Erythroblast (primary cell): ENCODE results near the gene FANCE.

Source experiments
- DNase-seq, 2 experiments: peaks; one replicate each; lab custom pipeline; 2025; lab: John Stamatoyannopoulos, UW
- GATA1 ChIP-seq: IDR thresholded peaks from 2 replicates; pipeline ENCODE4 v1.6.1; 2011; ENCODE audit warnings: low read depth, mild to moderate bottlenecking, control low read depth, low read length, moderate library complexity
- POLR2A ChIP-seq: IDR thresholded peaks from 2 replicates; pipeline ENCODE4 v1.6.1; 2011; ENCODE audit warnings: mild to moderate bottlenecking, low read length

Gene FANCE

DNA sequence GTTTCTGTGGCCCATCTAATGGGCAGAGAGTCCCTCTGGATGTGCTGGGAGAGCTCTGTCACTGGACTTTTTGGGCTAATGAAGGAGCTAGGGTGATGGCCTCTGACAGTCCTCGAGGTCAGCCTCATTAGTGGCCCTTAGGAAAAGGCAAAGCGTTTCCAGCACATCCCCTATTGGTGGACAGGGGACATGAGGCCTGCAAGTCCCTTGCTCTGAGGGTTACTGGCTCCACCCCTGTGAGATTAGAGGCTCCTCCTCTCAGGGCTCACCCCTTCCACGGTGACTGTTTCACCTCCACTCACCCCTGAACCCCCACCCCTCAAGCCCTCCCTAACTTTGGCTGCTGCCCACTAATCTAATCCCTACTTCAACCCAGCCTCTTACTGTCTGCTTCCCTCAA, 12.8 kb upstream of the FANCE start:
- peak in 1 of 2 experiments; percentile 16 for DNase-seq
- TF ChIP-seq POLR2A (no peak), GATA1 (no peak)

DNA sequence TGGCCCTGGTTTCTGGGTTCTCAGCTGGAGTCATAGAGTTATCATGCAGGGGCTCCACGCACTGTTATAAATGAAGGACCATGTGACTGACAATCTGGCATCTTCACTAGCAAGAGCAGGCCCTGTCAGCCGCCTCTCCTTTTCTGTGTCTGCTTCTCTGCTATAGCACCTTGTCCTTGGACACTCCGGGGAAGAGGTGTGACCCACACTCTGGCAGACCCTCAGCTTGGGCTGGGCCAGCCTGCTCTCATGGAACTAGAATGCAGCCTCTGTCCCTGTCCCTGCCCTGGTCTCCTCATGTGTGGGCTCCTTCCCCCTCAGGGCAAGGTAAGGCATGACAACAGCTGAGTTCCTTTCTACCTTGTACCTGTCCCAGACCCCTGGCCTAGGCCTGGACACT, 10.9 kb upstream of the FANCE start:
- no peak for TF ChIP-seq GATA1
- TF ChIP-seq POLR2A, result no peak
- DNase-seq, result no peak

DNA sequence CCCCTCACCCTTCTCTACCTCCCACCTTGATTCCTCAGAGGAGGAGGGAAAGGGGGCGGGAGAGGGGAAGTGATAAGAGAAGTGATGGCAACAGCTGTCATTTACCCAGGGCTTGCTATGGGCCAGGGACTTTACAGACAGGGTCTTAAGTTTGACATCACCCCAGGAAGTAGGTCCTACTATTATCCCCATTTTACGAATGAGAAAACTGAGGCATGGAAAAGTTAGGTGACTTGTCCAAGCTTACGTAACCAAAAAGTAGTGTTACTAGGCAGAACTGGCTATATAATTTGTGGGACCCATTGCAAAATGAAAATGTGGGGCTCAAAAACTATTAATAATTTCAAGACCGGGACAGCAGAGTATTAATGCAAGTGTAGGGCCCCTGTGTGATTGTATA, 10.5 kb upstream of the FANCE start:
- no peak for DNase-seq
- no peak for TF ChIP-seq POLR2A
- no peak for TF ChIP-seq GATA1

DNA sequence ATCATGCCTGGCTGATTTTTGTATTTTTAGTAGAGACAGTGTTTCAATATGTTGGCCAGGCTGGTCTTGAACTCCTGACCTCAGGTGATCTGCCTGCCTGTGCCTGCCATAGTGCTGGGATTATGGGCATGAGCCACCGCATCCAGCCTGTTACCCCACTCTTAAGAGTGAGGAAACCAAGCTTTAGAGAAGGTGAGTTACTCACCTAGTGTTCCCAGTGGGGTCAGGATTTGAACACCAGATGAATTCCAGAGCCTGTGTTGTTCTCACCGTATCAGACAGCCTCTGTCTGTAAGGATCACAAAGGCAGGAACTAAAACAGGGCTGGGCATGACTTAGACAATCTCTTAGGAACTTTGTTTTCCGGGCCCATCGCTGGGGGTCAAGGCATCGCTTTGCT, 9.4 kb upstream of the FANCE start:
- no peak for DNase-seq
- TF ChIP-seq POLR2A (no peak), GATA1 (no peak)

DNA sequence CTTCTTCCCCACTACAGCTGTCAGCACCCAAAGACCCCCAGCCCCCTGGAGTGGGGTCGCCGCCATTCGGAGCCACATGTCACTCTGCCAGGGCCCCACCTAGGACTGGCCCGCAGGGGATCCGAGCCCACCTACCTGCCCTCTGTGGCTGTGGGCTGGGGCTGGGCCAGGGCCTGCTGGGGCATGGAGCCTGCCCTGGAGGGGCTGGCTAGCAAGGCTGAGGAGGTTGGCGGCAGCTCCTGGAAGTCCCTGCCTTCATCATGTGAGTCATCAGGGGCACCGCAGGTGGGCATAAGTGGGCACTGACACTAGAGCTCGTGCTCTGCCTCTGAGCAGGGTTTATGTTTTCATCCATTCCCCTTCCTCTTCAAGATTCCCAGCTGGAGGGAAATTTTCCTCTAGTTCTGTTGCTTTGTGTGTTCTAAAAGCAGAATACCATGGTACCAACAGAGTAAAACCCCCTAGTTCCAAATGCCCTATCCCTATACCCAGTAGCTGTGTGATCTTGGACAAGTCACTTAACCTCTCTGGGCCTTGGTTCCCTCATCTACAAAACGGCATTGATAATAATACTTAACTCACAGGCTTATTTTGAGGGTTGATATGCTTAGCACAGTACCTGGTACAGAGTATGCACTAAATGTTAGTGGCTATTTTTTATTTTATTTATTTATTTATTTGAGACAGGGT, 8.7 kb upstream of the FANCE start:
- no peak for DNase-seq
- TF ChIP-seq POLR2A (no peak), GATA1 (no peak)

GRCh38 chr6:35445691-35446090, 6.4 kb upstream of the FANCE start:
- DNase-seq, result no peak
- no peak for TF ChIP-seq POLR2A
- no peak for TF ChIP-seq GATA1

DNA sequence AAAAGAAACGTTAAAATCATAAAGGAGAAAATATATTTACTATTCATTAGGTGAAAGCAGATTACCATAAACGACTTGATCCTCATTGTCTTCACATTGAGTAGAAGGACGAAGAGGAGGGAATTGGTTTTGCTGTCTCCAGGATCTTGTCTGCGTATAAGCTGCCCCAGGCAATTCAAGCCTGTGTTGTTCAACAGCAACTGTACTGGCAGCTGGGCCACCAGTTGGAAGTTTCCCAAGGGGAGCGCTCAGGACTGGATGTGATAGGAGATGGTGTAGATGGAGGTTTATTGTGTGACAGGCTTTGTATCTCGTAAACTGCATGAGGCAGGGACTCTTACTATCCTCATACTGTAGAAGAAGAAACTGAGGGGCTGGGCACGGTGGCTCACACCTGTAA, 3.9 kb upstream of the FANCE start:
- DNase-seq, result no peak
- TF ChIP-seq POLR2A (no peak), GATA1 (no peak)

GRCh38 chr6:35449287-35449881, 2.8 kb upstream of the FANCE start:
- TF ChIP-seq POLR2A (no peak), GATA1 (no peak)
- peak; percentile 67 to 73 for DNase-seq

DNA sequence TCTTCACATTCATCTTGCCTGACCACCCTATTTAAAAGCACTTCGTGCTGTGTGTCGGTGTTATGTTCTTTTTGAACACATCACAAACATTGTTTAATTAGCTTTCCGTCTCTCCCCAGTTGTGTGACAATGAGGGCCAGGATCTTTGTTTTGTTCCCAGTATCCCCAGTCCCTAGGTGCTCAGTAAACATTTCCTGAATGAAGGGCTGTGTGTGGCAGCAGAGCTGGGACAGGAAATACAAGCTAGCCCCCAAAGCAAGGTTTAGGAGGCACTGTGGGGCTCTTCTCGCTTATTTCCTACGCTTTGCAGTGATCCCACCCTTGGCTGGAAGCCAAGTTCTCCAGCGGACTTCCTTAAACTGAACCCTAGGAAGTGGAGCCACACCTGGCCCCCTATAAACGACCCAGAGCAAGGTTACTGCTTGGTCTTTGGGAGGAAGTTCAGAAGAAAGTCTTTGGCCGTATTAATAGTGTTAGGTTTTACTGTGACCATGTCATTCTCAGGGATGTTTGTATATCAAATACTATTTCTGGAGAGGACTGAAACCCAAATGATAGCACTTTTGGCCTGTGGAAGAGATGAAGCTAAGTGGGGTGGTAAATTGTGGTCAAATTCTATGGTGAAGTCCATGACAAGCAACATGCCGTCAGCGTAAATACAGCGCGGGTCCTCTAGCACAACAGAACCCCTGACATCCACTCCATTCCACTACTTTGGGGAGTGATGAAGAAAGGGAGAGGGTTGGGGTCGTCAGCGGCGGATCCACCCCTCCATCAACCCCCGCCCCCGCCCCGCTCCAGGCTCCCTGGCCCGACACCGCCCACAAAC, 570 bp upstream of the FANCE start:
- TF ChIP-seq GATA1, result no peak
- no peak for TF ChIP-seq POLR2A
- no peak for DNase-seq

GRCh38 chr6:35453236-35453635, 1.1 kb downstream of the FANCE start:
- DNase-seq, result peak; percentile 67 to 78
- TF ChIP-seq GATA1 (no peak), POLR2A (no peak)

DNA sequence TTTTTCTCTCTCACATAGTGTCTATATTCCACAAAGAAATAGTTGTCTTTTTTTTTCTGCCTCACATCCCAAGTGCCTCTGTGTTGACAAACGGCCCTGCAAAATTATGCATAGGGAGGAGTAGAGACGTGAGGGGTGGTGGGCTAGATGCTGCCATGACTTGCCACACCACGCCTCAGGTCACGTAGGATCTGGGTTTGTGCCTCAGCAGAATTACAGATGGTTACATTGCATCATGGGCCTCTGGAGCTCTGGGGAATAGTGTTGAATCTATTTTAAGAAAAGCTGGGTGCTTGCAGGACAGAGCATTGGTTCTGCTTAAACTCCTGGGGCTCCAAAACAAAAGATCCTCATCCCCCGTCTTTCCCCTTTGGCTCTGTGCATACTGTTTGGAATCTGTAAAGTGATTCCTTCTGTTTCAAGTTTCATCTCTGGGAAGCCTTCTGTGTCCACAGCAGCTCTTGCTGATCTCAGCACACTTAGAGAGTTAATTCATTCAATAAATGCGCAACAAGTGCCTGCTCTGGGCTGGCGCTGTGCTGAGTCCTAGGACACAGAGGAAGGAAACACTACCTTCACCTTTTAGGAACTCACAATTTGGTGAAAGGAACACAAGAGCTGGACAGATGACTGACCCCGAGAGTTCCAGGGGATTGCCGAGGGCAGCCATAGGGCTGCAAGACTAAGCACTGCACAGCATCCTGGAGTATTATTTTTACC, 2.4 kb downstream of the FANCE start:
- no peak for TF ChIP-seq GATA1
- no peak for TF ChIP-seq POLR2A
- no peak for DNase-seq

- TF ChIP-seq POLR2A (no peak), GATA1 (no peak)
- no peak for DNase-seq
Measured at GRCh38 chr6:35457907-35458306, 5.8 kb downstream of the FANCE start.

GRCh38 chr6:35461270-35461669, 9.1 kb downstream of the FANCE start:
- TF ChIP-seq GATA1, result no peak
- no peak for TF ChIP-seq POLR2A
- no peak for DNase-seq

GRCh38 chr6:35463292-35463691, 11.2 kb downstream of the FANCE start:
- no peak for DNase-seq
- no peak for TF ChIP-seq GATA1
- TF ChIP-seq POLR2A, result no peak
